NB4 (cell line): ENCODE data around the gene CLVS2.

Source experiments
- CTCF ChIP-seq: IDR thresholded peaks from one replicate; pipeline ENCODE4 v1.5.1; 2012; ENCODE audit warnings: low read depth, low read length
- MAX ChIP-seq: IDR thresholded peaks from 2 replicates; pipeline ENCODE4 v1.6.1; 2011; ENCODE audit warnings: low read depth, low read length

DNA sequence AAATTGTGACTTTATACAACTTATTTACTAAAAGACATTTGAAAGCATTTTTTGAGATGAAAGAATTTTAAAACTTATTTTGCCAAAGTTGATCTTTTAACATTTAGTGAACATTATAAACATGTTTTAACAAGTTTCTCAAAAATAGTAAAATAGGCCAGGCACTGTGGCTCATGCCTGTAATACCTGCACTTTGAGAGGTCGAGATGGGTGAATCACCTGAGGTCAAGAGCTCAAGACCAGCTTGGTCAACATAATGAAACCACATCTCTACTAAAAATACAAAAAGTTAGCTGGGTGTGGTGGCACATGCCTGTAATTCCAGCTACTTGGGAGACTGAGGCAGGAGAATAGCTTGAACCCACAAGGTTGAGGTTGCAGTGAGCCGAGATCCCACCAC lies 78.6 kb downstream of the CLVS2 start:
- TF ChIP-seq CTCF (no peak), MAX (no peak)
